ENCODE measurements around the gene FLVCR1. TPM values are rescaled to one million over a fixed set of nuclear protein-coding genes. Genes with fewer than 3 reads are reported as not detected.

Gene FLVCR1
- total RNA-seq, 1 experiment from 2014 or later = 67.9 TPM

- peak; percentile 70; the same call in 1 of the 2 replicates for TF ChIP-seq ZNF532 (CRISPR knock-in tag; IDR thresholded peaks at IDR 0.05; ENCODE audit: borderline replicate concordance)
- TF ChIP-seq GTF2I (CRISPR knock-in tag; conservative IDR thresholded peaks at IDR 0.05) = no peak
- TF ChIP-seq ZNF396 (CRISPR knock-in tag; IDR thresholded peaks at IDR 0.05; ENCODE audit: borderline replicate concordance) = no peak
- TF ChIP-seq MLX (CRISPR knock-in tag; IDR thresholded peaks at IDR 0.05) = no peak
- TF ChIP-seq AR (CRISPR knock-in tag; IDR thresholded peaks at IDR 0.05) = no peak; the same call in 1 of the 2 replicates
- no peak for TF ChIP-seq ZBTB43 (CRISPR knock-in tag; IDR thresholded peaks at IDR 0.05)
- no peak for TF ChIP-seq ZNF281 (CRISPR knock-in tag; IDR thresholded peaks at IDR 0.05)
- no peak for TF ChIP-seq ELF4 (CRISPR knock-in tag; IDR thresholded peaks at IDR 0.05; ENCODE audit: low read depth)
- TF ChIP-seq IRF2 (CRISPR knock-in tag; IDR thresholded peaks at IDR 0.05; ENCODE audit: borderline replicate concordance, low read depth) = no peak
- no peak for TF ChIP-seq ZNF219 (CRISPR knock-in tag; IDR thresholded peaks at IDR 0.05; ENCODE audit: borderline replicate concordance)
- peak; percentile 49; the same call in 1 of the 2 replicates for TF ChIP-seq ZNF425 (CRISPR knock-in tag; conservative IDR thresholded peaks at IDR 0.05)
- TF ChIP-seq ZNF671 (CRISPR knock-in tag; IDR thresholded peaks at IDR 0.05) = peak; percentile 11; the same call in 1 of the 2 replicates
- no peak for TF ChIP-seq ARID4B (CRISPR knock-in tag; IDR thresholded peaks at IDR 0.05; ENCODE audit: borderline replicate concordance)
- TF ChIP-seq MYBL2 (CRISPR knock-in tag; IDR thresholded peaks at IDR 0.05) = no peak
- no peak for TF ChIP-seq ATF2 (CRISPR knock-in tag; IDR thresholded peaks at IDR 0.05; ENCODE audit: borderline replicate concordance, low read depth)
- no peak for TF ChIP-seq ZBTB21 (CRISPR knock-in tag; IDR thresholded peaks at IDR 0.05; ENCODE audit: borderline replicate concordance)
- TF ChIP-seq NFATC4 (CRISPR knock-in tag; IDR thresholded peaks at IDR 0.05) = peak; percentile 64; the same call in 1 of the 2 replicates
Observed at GRCh38 chr1:212909652-212910063, 51.6 kb downstream of the FLVCR1 start (continued).
